Vagina (tissue), 2 donors: ENCODE measurements around the gene ST3GAL5. TPM values are rescaled to one million over a fixed set of nuclear protein-coding genes. Genes with fewer than 3 reads are reported as not detected.

Experiments used
- DNase-seq, 2 donors: peaks; one replicate each; pipeline ENCODE4 v3.0.0-alpha.2; 2017; ENCODE audit errors: extremely low spot score in 2 of 2
- H3K27ac ChIP-seq: fragments of 200-600 bp; sonication (generic); one replicate; pipeline ENCODE4 v1.5.1; 2019
- H3K27me3 ChIP-seq: fragments of 200-600 bp; sonication (generic); one replicate; pipeline ENCODE4 v1.5.1; 2019
- H3K36me3 ChIP-seq, 2 donors: fragments of 200-600 bp; sonication (generic); one replicate each; pipeline ENCODE4 v1.5.1; 2017 to 2019
- H3K4me1 ChIP-seq: fragments of 200-600 bp; sonication (generic); one replicate; pipeline ENCODE4 v1.5.1; 2019
- H3K4me3 ChIP-seq, 2 donors: fragments of 200-600 bp; sonication (generic); 1 replicate in 1 of 2; 2 replicates in 1 of 2; pipeline ENCODE4 v1.5.1; 2016 to 2019
- H3K9me3 ChIP-seq: fragments of 200-600 bp; sonication (generic); one replicate; pipeline ENCODE4 v1.5.1; 2019
- POLR2A ChIP-seq, 2 donors: fragments of 450-650 bp; IDR thresholded peaks; one replicate each; pipeline ENCODE4 v1.6.1; 2017; ENCODE audit warnings: antibody characterized with exemption in 2 of 2, mild to moderate bottlenecking in 2 of 2, moderate library complexity in 2 of 2
- POLR2AphosphoS5 ChIP-seq, 2 donors: sonication (generic); formaldehyde crosslinking; IDR thresholded peaks; one replicate each; pipeline ENCODE4 v1.9.0; 2017; ENCODE audit warnings: antibody characterized with exemption in 2 of 2, mild to moderate bottlenecking in 2 of 2, low read depth in 1 of 2; ENCODE audit not compliant: insufficient read depth in 1 of 2
- intact Hi-C: fragments of 100-400 bp; cut with DNase I; formaldehyde crosslinking; loops from one replicate; pipeline ENCODE4 v1.15.1; 2023
- total RNA-seq: library from RNA; depleted of rRNA; stranded (reverse); fragments of >200 nt; gene quantifications from one replicate; pipeline ENCODE4 v1.2.3, GENCODE V29; 2016
- TF ChIP-seq, protein P1 (sequence below), 3 experiments: fragments of 450-650 bp in 2 of 3; fragments of 200-600 bp in 1 of 3; sonication (generic) in 1 of 3; IDR thresholded peaks; one replicate each; pipeline ENCODE4 v1.5.1; 2017 to 2019; ENCODE audit warnings: antibody characterized with exemption in 3 of 3, mild to moderate bottlenecking in 2 of 3, moderate library complexity in 2 of 3

The ST3GAL5 gene
- total RNA-seq, 1 donor from 2014 or later, result 16.2 TPM

DNA sequence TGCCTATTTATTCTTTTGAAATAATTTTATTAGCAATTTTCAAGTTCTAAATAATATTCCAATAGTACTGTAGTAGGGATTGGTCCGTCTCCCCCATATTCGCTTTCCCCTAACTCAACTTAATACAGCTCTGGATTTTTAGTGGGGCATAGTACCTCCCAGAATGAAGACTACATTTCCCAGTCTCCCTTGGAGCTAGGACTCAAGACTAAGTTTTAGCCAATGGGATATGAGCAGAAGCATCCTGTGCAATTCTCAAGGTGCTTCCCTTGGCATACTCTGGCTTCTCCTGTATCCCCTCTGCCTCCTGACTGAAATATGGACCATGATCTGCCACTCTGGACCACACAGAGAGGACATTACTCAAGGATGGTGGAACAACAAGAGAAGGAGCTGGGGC lies 24.1 kb downstream of the ST3GAL5 start:
- H3K27ac ChIP-seq, result no peak overlapping the region
- H3K4me1 ChIP-seq, result no peaks in the 10 kb centered on the region
- H3K9me3 ChIP-seq, result no peaks in the 10 kb centered on the region
- intact Hi-C loops, result no loop called here
- TF ChIP-seq POLR2AphosphoS5 (IDR thresholded peaks at IDR 0.05; ENCODE audit: insufficient read depth in 1 of 2, low read depth in 1 of 2) (no peak), POLR2A (IDR thresholded peaks at IDR 0.05) (no peak)
- TF ChIP-seq, protein P1, sequence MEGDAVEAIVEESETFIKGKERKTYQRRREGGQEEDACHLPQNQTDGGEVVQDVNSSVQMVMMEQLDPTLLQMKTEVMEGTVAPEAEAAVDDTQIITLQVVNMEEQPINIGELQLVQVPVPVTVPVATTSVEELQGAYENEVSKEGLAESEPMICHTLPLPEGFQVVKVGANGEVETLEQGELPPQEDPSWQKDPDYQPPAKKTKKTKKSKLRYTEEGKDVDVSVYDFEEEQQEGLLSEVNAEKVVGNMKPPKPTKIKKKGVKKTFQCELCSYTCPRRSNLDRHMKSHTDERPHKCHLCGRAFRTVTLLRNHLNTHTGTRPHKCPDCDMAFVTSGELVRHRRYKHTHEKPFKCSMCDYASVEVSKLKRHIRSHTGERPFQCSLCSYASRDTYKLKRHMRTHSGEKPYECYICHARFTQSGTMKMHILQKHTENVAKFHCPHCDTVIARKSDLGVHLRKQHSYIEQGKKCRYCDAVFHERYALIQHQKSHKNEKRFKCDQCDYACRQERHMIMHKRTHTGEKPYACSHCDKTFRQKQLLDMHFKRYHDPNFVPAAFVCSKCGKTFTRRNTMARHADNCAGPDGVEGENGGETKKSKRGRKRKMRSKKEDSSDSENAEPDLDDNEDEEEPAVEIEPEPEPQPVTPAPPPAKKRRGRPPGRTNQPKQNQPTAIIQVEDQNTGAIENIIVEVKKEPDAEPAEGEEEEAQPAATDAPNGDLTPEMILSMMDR (IDR thresholded peaks at IDR 0.05), result no peak
- H3K36me3 ChIP-seq, result no peaks in the 10 kb centered on the region
- H3K4me3 ChIP-seq, result no peak overlapping the region
- no peak for DNase-seq
- H3K27me3 ChIP-seq, result no peaks in the 10 kb centered on the region

DNA sequence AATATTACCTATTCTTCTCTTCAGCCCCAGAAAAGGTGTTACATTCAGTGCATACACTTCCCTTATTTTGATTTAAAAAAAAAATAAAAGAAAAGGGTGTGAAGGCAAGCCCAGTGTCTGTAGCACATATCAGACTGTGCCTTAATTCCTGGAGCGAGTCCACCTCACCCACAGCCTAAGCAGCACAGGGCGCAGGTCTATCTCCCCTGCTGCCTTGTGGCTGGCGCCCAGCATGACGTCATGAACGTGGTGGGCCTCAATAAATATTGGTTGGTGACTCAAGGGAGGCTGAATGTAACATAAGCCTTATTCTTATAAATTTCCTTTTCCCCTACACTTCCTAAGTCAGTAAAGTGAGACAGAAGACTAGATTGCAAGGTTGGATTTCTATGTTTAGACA lies 26.4 kb downstream of the ST3GAL5 start:
- DNase-seq, result no peak
- Histone ChIP-seq H3K27ac (no peak overlapping the region), H3K9me3 (no peaks in the 10 kb centered on the region), H3K27me3 (no peaks in the 10 kb centered on the region), H3K4me1 (no peaks in the 10 kb centered on the region), H3K36me3 (no peaks in the 10 kb centered on the region), H3K4me3 (no peak overlapping the region)
- intact Hi-C loops, result no loop called here
- TF ChIP-seq, protein P1 (IDR thresholded peaks at IDR 0.05), result no peak
- TF ChIP-seq POLR2A (IDR thresholded peaks at IDR 0.05), result no peak
- TF ChIP-seq POLR2AphosphoS5 (IDR thresholded peaks at IDR 0.05; ENCODE audit: insufficient read depth in 1 of 2, low read depth in 1 of 2), result no peak

DNA sequence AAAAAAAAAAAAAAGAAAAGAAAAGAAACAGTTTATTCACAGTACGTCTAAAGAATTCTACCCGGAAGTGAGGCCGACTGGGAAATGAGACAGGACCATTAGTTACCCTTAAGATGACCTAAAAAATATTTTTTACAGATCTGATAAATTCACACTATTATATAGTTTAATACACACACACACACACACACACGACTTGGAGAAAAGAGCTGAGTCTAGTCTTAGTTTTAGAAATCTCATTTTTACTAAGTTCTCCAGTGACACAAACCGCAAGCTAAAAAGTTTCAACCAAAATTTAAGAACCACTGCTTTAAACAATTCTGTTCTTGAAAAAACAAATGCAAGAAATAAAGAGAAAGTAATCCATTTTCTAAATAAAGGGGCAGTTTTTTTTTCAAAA lies 27.1 kb downstream of the ST3GAL5 start:
- Histone ChIP-seq H3K36me3 (no peaks in the 10 kb centered on the region), H3K4me3 (no peak overlapping the region), H3K27ac (no peak overlapping the region), H3K9me3 (no peaks in the 10 kb centered on the region), H3K4me1 (no peaks in the 10 kb centered on the region), H3K27me3 (no peaks in the 10 kb centered on the region)
- DNase-seq, result no peak
- TF ChIP-seq POLR2AphosphoS5 (IDR thresholded peaks at IDR 0.05; ENCODE audit: insufficient read depth in 1 of 2, low read depth in 1 of 2), result no peak
- no peak for TF ChIP-seq POLR2A (IDR thresholded peaks at IDR 0.05)
- TF ChIP-seq, protein P1 (IDR thresholded peaks at IDR 0.05), result no peak
- intact Hi-C loops, result no loop called here

DNA sequence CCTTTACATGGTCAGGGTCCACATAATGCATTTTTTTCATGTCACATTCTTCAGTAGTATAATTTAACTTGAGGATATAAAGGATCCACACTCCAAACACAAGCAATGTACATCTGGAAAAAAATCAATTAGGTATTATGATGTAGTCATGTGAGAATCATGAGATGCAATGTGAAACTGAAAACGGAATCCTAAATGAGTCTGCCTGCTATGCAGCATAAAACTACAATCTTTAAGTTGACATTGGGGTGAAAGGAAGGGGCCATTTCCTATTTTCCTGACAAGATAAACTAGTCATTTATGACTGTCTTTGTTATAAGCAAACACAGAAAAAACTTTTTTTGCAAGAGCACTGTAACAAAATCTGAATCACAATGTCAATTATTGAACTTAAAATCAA lies 27.6 kb downstream of the ST3GAL5 start:
- Histone ChIP-seq H3K4me1 (no peaks in the 10 kb centered on the region), H3K27me3 (no peaks in the 10 kb centered on the region), H3K27ac (no peak overlapping the region), H3K36me3 (no peaks in the 10 kb centered on the region), H3K9me3 (no peaks in the 10 kb centered on the region), H3K4me3 (no peak overlapping the region)
- intact Hi-C loops, result no loop called here
- no peak for DNase-seq
- TF ChIP-seq POLR2A (IDR thresholded peaks at IDR 0.05) (no peak), POLR2AphosphoS5 (IDR thresholded peaks at IDR 0.05; ENCODE audit: insufficient read depth in 1 of 2, low read depth in 1 of 2) (no peak)
- TF ChIP-seq, protein P1 (IDR thresholded peaks at IDR 0.05), result no peak

- Histone ChIP-seq H3K27me3 (no peaks in the 10 kb centered on the region), H3K27ac (no peak overlapping the region), H3K4me3 (no peak overlapping the region), H3K4me1 (peaks cover 8% of the 10 kb centered on the region), H3K36me3 (no peaks in the 10 kb centered on the region), H3K9me3 (no peaks in the 10 kb centered on the region)
- no peak for DNase-seq
- no peak for TF ChIP-seq POLR2AphosphoS5 (IDR thresholded peaks at IDR 0.05; ENCODE audit: insufficient read depth in 1 of 2, low read depth in 1 of 2)
- TF ChIP-seq, protein P1 (IDR thresholded peaks at IDR 0.05), result no peak
- no peak for TF ChIP-seq POLR2A (IDR thresholded peaks at IDR 0.05)
- intact Hi-C loops, result no loop called here
Measured at GRCh38 chr2:85858841-85859240, 29.9 kb downstream of the ST3GAL5 start.
